HL-60 (cell line): ENCODE measurements around the gene ZMIZ1.

Source experiments
- DNase-seq, 2 experiments: peaks; one replicate each; pipeline ENCODE4 v3.0.0-alpha.2; 2010 to 2020; ENCODE audit warnings: low read depth in 1 of 2, low spot score in 1 of 2
- H3K27ac ChIP-seq: fragments of 250-450 bp; sonication (Bioruptor Pico); replicated peaks from 2 replicates; pipeline ENCODE4 v1.5.1; 2020; ENCODE audit warnings: mild to moderate bottlenecking, moderate library complexity
- H3K27me3 ChIP-seq: fragments of 250-450 bp; sonication (Bioruptor Pico); 2 replicates; pipeline ENCODE4 v1.5.1; 2021; ENCODE audit warnings: mild to moderate bottlenecking, moderate library complexity; ENCODE audit not compliant: insufficient read depth, poor library complexity, severe bottlenecking
- H3K4me3 ChIP-seq: replicated peaks from 2 replicates; pipeline ENCODE4 v1.5.1; 2011; ENCODE audit warnings: mild to moderate bottlenecking, control low read depth, low read length; ENCODE audit not compliant: insufficient read depth
- CTCF ChIP-seq: IDR thresholded peaks from one replicate; pipeline ENCODE4 v1.5.1; 2011; ENCODE audit warnings: low read length, control low read depth, inconsistent platforms; ENCODE audit not compliant: insufficient read depth
- GABPA ChIP-seq: IDR thresholded peaks from 2 replicates; pipeline ENCODE4 v1.6.1; 2012; ENCODE audit warnings: low read depth
- POLR2AphosphoS5 ChIP-seq: IDR thresholded peaks from 2 replicates; pipeline ENCODE4 v1.6.1; 2012; ENCODE audit warnings: low read depth
- REST ChIP-seq: IDR thresholded peaks from 2 replicates; pipeline ENCODE4 v1.6.1; 2012; ENCODE audit warnings: low read depth; ENCODE audit not compliant: insufficient replicate concordance
- SPI1 ChIP-seq: IDR thresholded peaks from 2 replicates; pipeline ENCODE4 v1.6.1; 2012; ENCODE audit warnings: low read depth, mild to moderate bottlenecking, borderline replicate concordance

The ZMIZ1 gene

GRCh38 chr10:79320820-79321493 is 252.2 kb downstream of the ZMIZ1 start:
- DNase-seq: peak; percentile 63 to 91
- H3K27ac ChIP-seq: no peak overlapping the region
- no peak for TF ChIP-seq REST
- peak; percentile 62 for TF ChIP-seq POLR2AphosphoS5
- peak; percentile 3; the same call in 1 of the 2 replicates for TF ChIP-seq SPI1
- H3K4me3 ChIP-seq: no peak overlapping the region
- no peaks in the 10 kb centered on the region for H3K27me3 ChIP-seq

- H3K27me3 ChIP-seq: no peaks in the 10 kb centered on the region
- no peak for DNase-seq
- H3K27ac ChIP-seq: no peak overlapping the region
- no peak overlapping the region for H3K4me3 ChIP-seq
- no peak for TF ChIP-seq REST
- no peak for TF ChIP-seq GABPA
- TF ChIP-seq CTCF: no peak
- TF ChIP-seq POLR2AphosphoS5: no peak
- TF ChIP-seq SPI1: no peak
Measured at GRCh38 chr10:79321494-79321882, 252.7 kb downstream of the ZMIZ1 start.

GRCh38 chr10:79321951-79322350 is 253.2 kb downstream of the ZMIZ1 start:
- no peaks in the 10 kb centered on the region for H3K27me3 ChIP-seq
- H3K27ac ChIP-seq: no peak overlapping the region
- DNase-seq: no peak
- H3K4me3 ChIP-seq: no peak overlapping the region
- TF ChIP-seq CTCF (no peak), REST (no peak), SPI1 (no peak), GABPA (no peak), POLR2AphosphoS5 (no peak)
